ENCODE results near the gene CHP1.
"Not testable (repeated sequence)": the region's sequence is repeated elsewhere in the genome, so short reads cannot be mapped to it uniquely, and the experiment has no call there.

The CHP1 gene

GRCh38 chr15:41231422-41232226 lies 556 bp downstream of the CHP1 start:
- no peak for DNase-seq (ENCODE audit: low read depth, low spot score)
- POLR2A ChIA-PET: interaction anchor here (0.6 to 1.2 kb wide), 4 partner anchors 10 to 454 kb away, joined by 3 to 6 read pairs (median 3); partner anchors contain the start of gene CHAC1
- CTCF ChIA-PET: interaction anchor here (0.7 to 2.3 kb wide), 14 partner anchors 9 to 373 kb away, joined by 3 to 16 read pairs (median 4); partner anchors contain the start of gene VPS18
- H3K4me3 ChIP-seq (ENCODE audit: low read depth, low read length): peak overlapping the region; percentile 99
- no peak for TF ChIP-seq CTCF (IDR thresholded peaks at IDR 0.05; ENCODE audit: insufficient read depth, low read length, missing control alignments)

GRCh38 chr15:41233367-41233771 lies 2.3 kb downstream of the CHP1 start:
- DNase-seq (ENCODE audit: low read depth, low spot score): peak; percentile 58
- no peak overlapping the region for H3K4me3 ChIP-seq (ENCODE audit: low read depth, low read length)
- ChIA-PET POLR2A (interaction anchor here (1.2 kb wide), 1 partner anchor 99 kb away, joined by 4 read pairs; the partner anchor contains the start of genes NUSAP1 and OIP5), CTCF (no interaction called here)
- no peak for TF ChIP-seq CTCF (IDR thresholded peaks at IDR 0.05; ENCODE audit: insufficient read depth, low read length, missing control alignments)

GRCh38 chr15:41235228-41235627 lies 4.2 kb downstream of the CHP1 start:
- POLR2A ChIA-PET; H3K4me3 ChIP-seq (ENCODE audit: low read depth, low read length); DNase-seq (ENCODE audit: low read depth, low spot score): not testable (repeated sequence)
- CTCF ChIA-PET: interaction anchor here (1.3 kb wide), 1 partner anchor 14 kb away, joined by 5 read pairs; no protein-coding TSS in a partner anchor

- TF ChIP-seq CTCF (IDR thresholded peaks at IDR 0.05; ENCODE audit: insufficient read depth, low read length, missing control alignments): no peak
- no peak for DNase-seq (ENCODE audit: low read depth, low spot score)
- POLR2A ChIA-PET: interaction anchor here (0.6 kb wide), 1 partner anchor 472 kb away, joined by 3 read pairs; no protein-coding TSS in a partner anchor
- no peak overlapping the region for H3K4me3 ChIP-seq (ENCODE audit: low read depth, low read length)
- CTCF ChIA-PET: interaction anchor here (1.3 kb wide), 1 partner anchor 14 kb away, joined by 5 read pairs; no protein-coding TSS in a partner anchor
These were observed 4.9 kb downstream of the CHP1 start for GRCh38 chr15:41235929-41236328.

GRCh38 chr15:41238100-41238499 lies 7.0 kb downstream of the CHP1 start:
- DNase-seq (ENCODE audit: low read depth, low spot score): no peak
- no peak for TF ChIP-seq CTCF (IDR thresholded peaks at IDR 0.05; ENCODE audit: insufficient read depth, low read length, missing control alignments)
- ChIA-PET POLR2A (no interaction called here), CTCF (interaction anchor here (0.8 to 1.6 kb wide), 2 partner anchors 8 to 10 kb away, joined by 4 to 6 read pairs; partner anchors contain the start of gene EXD1)
- no peak overlapping the region for H3K4me3 ChIP-seq (ENCODE audit: low read depth, low read length)

GRCh38 chr15:41241221-41241964 lies 10.3 kb downstream of the CHP1 start:
- CTCF ChIA-PET: interaction anchor here (2.7 kb wide), 1 partner anchor 11 kb away, joined by 16 read pairs; the partner anchor contains the start of genes CHP1 and EXD1
- DNase-seq (ENCODE audit: low read depth, low spot score): no peak
- POLR2A ChIA-PET: interaction anchor here (0.7 kb wide), 1 partner anchor 10 kb away, joined by 3 read pairs; no protein-coding TSS in a partner anchor

GRCh38 chr15:41250745-41251144 lies 19.7 kb downstream of the CHP1 start:
- CTCF ChIA-PET: interaction anchor here (1.1 to 1.9 kb wide), 2 partner anchors 12 to 15 kb away, joined by 3 to 5 read pairs; no protein-coding TSS in a partner anchor
- POLR2A ChIA-PET; H3K4me3 ChIP-seq (ENCODE audit: low read depth, low read length); DNase-seq (ENCODE audit: low read depth, low spot score): not testable (repeated sequence)

More at GRCh38 chr15:41241221-41241964, 10.3 kb downstream of the CHP1 start:
- no peak for TF ChIP-seq CTCF (IDR thresholded peaks at IDR 0.05; ENCODE audit: insufficient read depth, low read length, missing control alignments)
- H3K4me3 ChIP-seq (ENCODE audit: low read depth, low read length): no peak overlapping the region
